ENCODE data around the gene NTN4.

- TF ChIP-seq POLR2A (IDR thresholded peaks at IDR 0.05) (no peak), POLR2AphosphoS5 (IDR thresholded peaks at IDR 0.05) (no peak)
These were observed 155.6 kb downstream of the NTN4 start for GRCh38 chr12:95634622-95635621.
